H1 (cell line): Measurements from ENCODE around the gene RGS3. TPM values are rescaled to one million over a fixed set of nuclear protein-coding genes. Genes with fewer than 3 reads are reported as not detected.

Source experiments
- CTCF ChIA-PET: fragments of 300-600 bp; sonication (Branson Sonifier 250); formaldehyde crosslinking; loops from one replicate; lab custom pipeline; 2021; ENCODE audit not compliant: partially characterized antibody; lab: Charles Lee
- POLR2A ChIA-PET: fragments of 300-600 bp; sonication (Branson Sonifier 250); formaldehyde crosslinking; loops from one replicate; lab custom pipeline; 2021; ENCODE audit warnings: inconsistent platforms; ENCODE audit not compliant: partially characterized antibody; lab: Charles Lee
- DNase-seq, 2 experiments: peaks; one replicate each; pipeline versions ENCODE4 v3.0.0 to v3.0.0-alpha.2; 2010 to 2022; ENCODE audit warnings: low spot score in 2 of 2, low read depth in 1 of 2, mixed read lengths in 1 of 2
- FAIRE-seq: peaks from 2 replicates; lab custom pipeline; 2011; peaks lifted over from hg19 to GRCh38; lab: Jason Lieb, UNC
- H2AFZ ChIP-seq: 2 replicates; pipeline ENCODE4 v1.8.1; 2012; ENCODE audit warnings: low read length, inconsistent platforms
- H2AK5ac ChIP-seq: 2 replicates; pipeline ENCODE4 v1.6.1; 2013; ENCODE audit warnings: low read depth, low read length
- H2BK120ac ChIP-seq: replicated peaks from 2 replicates; pipeline ENCODE3; 2013; ENCODE audit warnings: low read depth, low read length, inconsistent platforms
- H2BK12ac ChIP-seq: 2 replicates; pipeline ENCODE4 v1.6.1; 2013; ENCODE audit warnings: low read depth, low read length
- H2BK15ac ChIP-seq: 2 replicates; pipeline ENCODE4 v1.6.1; 2013; ENCODE audit warnings: low read length
- H2BK20ac ChIP-seq: 2 replicates; pipeline ENCODE4 v1.6.1; 2013; ENCODE audit warnings: low read length
- H2BK5ac ChIP-seq: 2 replicates; pipeline ENCODE4 v1.6.1; 2013; ENCODE audit warnings: low read depth, low read length
- H3K14ac ChIP-seq: 2 replicates; pipeline ENCODE4 v1.6.1; 2013; ENCODE audit warnings: inconsistent platforms; ENCODE audit not compliant: insufficient read length
- H3K18ac ChIP-seq: 2 replicates; pipeline ENCODE4 v1.6.1; 2013; ENCODE audit warnings: low read length; ENCODE audit errors: extremely low read depth
- H3K23ac ChIP-seq: 2 replicates; pipeline ENCODE4 v1.6.1; 2013; ENCODE audit warnings: inconsistent platforms; ENCODE audit not compliant: insufficient read length
- H3K23me2 ChIP-seq: 2 replicates; pipeline ENCODE4 v1.6.1; 2013; ENCODE audit warnings: low read depth, low read length
- H3K27ac ChIP-seq: 2 replicates; pipeline ENCODE4 v1.6.1; 2011; ENCODE audit warnings: low read depth, low read length, inconsistent platforms
- H3K27me3 ChIP-seq, 4 experiments: replicated peaks in 1 of 4; 1 replicate in 1 of 4; 2 replicates in 3 of 4; pipeline versions ENCODE4 v1.6.1 to v1.8.1; 2011 to 2013; ENCODE audit warnings: low read length in 3 of 4, mild to moderate bottlenecking in 3 of 4, inconsistent platforms in 2 of 4, mixed read lengths in 2 of 4, moderate library complexity in 1 of 4; ENCODE audit not compliant: control insufficient read depth in 3 of 4, insufficient read depth in 3 of 4; ENCODE audit errors: extremely low read depth in 1 of 4
- H3K36me3 ChIP-seq, 4 experiments: 2 replicates each; pipeline versions ENCODE4 v1.6.1 to v1.8.1; 2011 to 2013; ENCODE audit warnings: mild to moderate bottlenecking in 4 of 4, low read length in 3 of 4, moderate library complexity in 2 of 4, control low read depth in 1 of 4, inconsistent platforms in 1 of 4; ENCODE audit not compliant: insufficient read depth in 4 of 4, control insufficient read depth in 2 of 4
- H3K4ac ChIP-seq: replicated peaks from 2 replicates; pipeline ENCODE3; 2013; ENCODE audit warnings: low read length, low read depth, mixed read lengths, inconsistent platforms; ENCODE audit not compliant: insufficient read length
- H3K4me1 ChIP-seq, 4 experiments: replicated peaks in 1 of 4; 1 replicate in 1 of 4; 2 replicates in 3 of 4; pipeline versions ENCODE4 v1.6.1 to v1.8.1; 2011 to 2013; ENCODE audit warnings: low read length in 3 of 4, inconsistent platforms in 2 of 4, mixed read lengths in 1 of 4; ENCODE audit not compliant: insufficient read depth in 4 of 4, control insufficient read depth in 3 of 4
- H3K4me2 ChIP-seq, 2 experiments: 2 replicates each; pipeline versions ENCODE4 v1.6.1 to v1.8.1; 2011 to 2013; ENCODE audit warnings: low read depth in 2 of 2, low read length in 2 of 2, control low read depth in 1 of 2, inconsistent platforms in 1 of 2, mild to moderate bottlenecking in 1 of 2; ENCODE audit not compliant: insufficient read depth in 1 of 2
- H3K4me3 ChIP-seq, 4 experiments: fragments of 200-600, 300-600 bp in 1 of 4; sonication (generic), shearing (Covaris generic), sonication (Bioruptor Twin) in 1 of 4; 2 replicates each; pipeline versions ENCODE4 v1.5.1 to v1.8.1; 2011 to 2016; ENCODE audit warnings: low read length in 4 of 4, low read depth in 3 of 4, control low read depth in 2 of 4, inconsistent platforms in 2 of 4, mild to moderate bottlenecking in 2 of 4, mixed read lengths in 1 of 4, moderate library complexity in 1 of 4; ENCODE audit not compliant: insufficient read depth in 2 of 4; ENCODE audit errors: extremely low read depth in 1 of 4
- H3K56ac ChIP-seq: replicated peaks from 2 replicates; pipeline ENCODE3; 2013; ENCODE audit warnings: low read depth, mild to moderate bottlenecking, mixed read lengths, low read length, inconsistent platforms; ENCODE audit not compliant: insufficient read length
- H3K79me1 ChIP-seq: 2 replicates; pipeline ENCODE4 v1.6.1; 2013; ENCODE audit warnings: low read depth, low read length, control low read depth
- H3K79me2 ChIP-seq, 2 experiments: 2 replicates each; pipeline versions ENCODE4 v1.6.1 to v1.8.1; 2012 to 2013; ENCODE audit warnings: low read length in 2 of 2, mild to moderate bottlenecking in 2 of 2, inconsistent platforms in 1 of 2; ENCODE audit not compliant: insufficient read depth in 2 of 2, control insufficient read depth in 1 of 2
- H3K9ac ChIP-seq, 4 experiments: replicated peaks in 1 of 4; 1 replicate in 1 of 4; 2 replicates in 3 of 4; pipeline versions ENCODE4 v1.6.1 to v1.8.1; 2011 to 2013; ENCODE audit warnings: low read depth in 3 of 4, low read length in 3 of 4, control low read depth in 2 of 4, mild to moderate bottlenecking in 2 of 4, moderate library complexity in 2 of 4, inconsistent platforms in 1 of 4; ENCODE audit errors: extremely low read depth in 1 of 4
- H3K9me3 ChIP-seq, 2 experiments: 2 replicates each; pipeline versions ENCODE4 v1.6.1 to v1.8.1; 2012 to 2013; ENCODE audit warnings: mild to moderate bottlenecking in 2 of 2, moderate library complexity in 2 of 2, control low read depth in 1 of 2, inconsistent platforms in 1 of 2, low read depth in 1 of 2, low read length in 1 of 2, mixed read lengths in 1 of 2; ENCODE audit not compliant: insufficient read depth in 2 of 2
- H4K20me1 ChIP-seq, 2 experiments: replicated peaks in 1 of 2; 2 replicates each; pipeline versions ENCODE3 to v1.8.1; 2011 to 2013; ENCODE audit warnings: inconsistent platforms in 2 of 2, low read length in 2 of 2, mild to moderate bottlenecking in 1 of 2; ENCODE audit not compliant: insufficient read depth in 2 of 2, control insufficient read depth in 1 of 2
- H4K5ac ChIP-seq: 2 replicates; pipeline ENCODE4 v1.6.1; 2013; ENCODE audit warnings: low read length, low read depth, mixed read lengths, inconsistent platforms; ENCODE audit not compliant: insufficient read length
- H4K8ac ChIP-seq: 2 replicates; pipeline ENCODE4 v1.8.0; 2013; ENCODE audit warnings: mild to moderate bottlenecking, moderate library complexity, low read length, inconsistent platforms; ENCODE audit not compliant: insufficient read depth; ENCODE audit errors: extremely low read depth
- H4K91ac ChIP-seq: replicated peaks from 2 replicates; pipeline ENCODE3; 2013; ENCODE audit warnings: low read length, mixed read lengths, inconsistent platforms; ENCODE audit not compliant: insufficient read length
- HDAC2 ChIP-seq, 2 experiments: fragments of 300-600 bp in 1 of 2; sonication (generic) in 1 of 2; IDR thresholded peaks; 2 replicates each; pipeline ENCODE4 v1.6.1; 2011 to 2012; ENCODE audit warnings: low read depth in 2 of 2, low read length in 2 of 2, mild to moderate bottlenecking in 2 of 2, moderate library complexity in 2 of 2, borderline replicate concordance in 1 of 2, inconsistent platforms in 1 of 2
- KDM1A ChIP-seq: fragments of 200-600, 300-600 bp; sonication (generic); IDR thresholded peaks from 2 replicates; pipeline ENCODE4 v1.7.1; 2016; ENCODE audit warnings: mild to moderate bottlenecking, low read length, borderline replicate concordance
- NRF1 ChIP-seq: IDR thresholded peaks from 2 replicates; pipeline ENCODE4 v1.6.1; 2011; ENCODE audit warnings: mild to moderate bottlenecking, low read depth, low read length, improper control_type of control experiment
- POU5F1 ChIP-seq: IDR thresholded peaks from 2 replicates; pipeline ENCODE4 v1.6.1; 2011; ENCODE audit warnings: low read depth, mild to moderate bottlenecking, low read length, moderate library complexity
- RXRA ChIP-seq: IDR thresholded peaks from 2 replicates; pipeline ENCODE4 v1.6.1; 2011; ENCODE audit warnings: low read depth, mild to moderate bottlenecking, low read length, moderate library complexity; ENCODE audit not compliant: insufficient read depth
- WGBS, 2 experiments: shearing (Covaris generic) in 1 of 2; methylation state at CpG; one replicate each; pipeline versions ENCODE4 v1.1.6 to v1.1.7; 2013 to 2015; ENCODE audit warnings: low lambda C conversion rate in 2 of 2, mixed read lengths in 2 of 2, inconsistent platforms in 1 of 2, low coverage in 1 of 2, missing lambda C conversion rate in 1 of 2; ENCODE audit not compliant: insufficient replicate concordance in 2 of 2, insufficient coverage in 1 of 2, insufficient read length in 1 of 2; ENCODE audit errors: extremely low coverage in 1 of 2, missing lambda C conversion rate in 1 of 2; 5-methylcytosine and 5-hydroxymethylcytosine counted together
- polyA plus RNA-seq, 7 experiments: library from polyadenylated mRNA; depleted of rRNA in 3 of 7; stranded (reverse) in 5 of 7; unstranded in 2 of 7; fragments of >200 nt in 5 of 7; fragments of 200-250 nt in 2 of 7; gene quantifications; 1 replicate in 5 of 7; 2 replicates in 1 of 7; 4 replicates in 1 of 7; pipeline versions ENCODE4 v1.2.1 to v1.2.3, GENCODE V29; 2011 to 2013; ENCODE audit warnings: missing spikeins in 2 of 7, mixed read lengths in 2 of 7
- total RNA-seq: library from RNA; stranded (reverse); fragmentation: NEBNext Ultra II Directional; extraction: Animal tissue kit (Norgen Biotek cat#: 25700); gene quantifications from 2 replicates; pipeline ENCODE4 v1.2.1, GENCODE V29; 2021

Gene RGS3
- total and polyA plus RNA-seq, 2 of the 8 experiments (the other 6 are each of a cell fraction or from before 2014, with no cell fraction given): 12.6 to 18.2 TPM

DNA sequence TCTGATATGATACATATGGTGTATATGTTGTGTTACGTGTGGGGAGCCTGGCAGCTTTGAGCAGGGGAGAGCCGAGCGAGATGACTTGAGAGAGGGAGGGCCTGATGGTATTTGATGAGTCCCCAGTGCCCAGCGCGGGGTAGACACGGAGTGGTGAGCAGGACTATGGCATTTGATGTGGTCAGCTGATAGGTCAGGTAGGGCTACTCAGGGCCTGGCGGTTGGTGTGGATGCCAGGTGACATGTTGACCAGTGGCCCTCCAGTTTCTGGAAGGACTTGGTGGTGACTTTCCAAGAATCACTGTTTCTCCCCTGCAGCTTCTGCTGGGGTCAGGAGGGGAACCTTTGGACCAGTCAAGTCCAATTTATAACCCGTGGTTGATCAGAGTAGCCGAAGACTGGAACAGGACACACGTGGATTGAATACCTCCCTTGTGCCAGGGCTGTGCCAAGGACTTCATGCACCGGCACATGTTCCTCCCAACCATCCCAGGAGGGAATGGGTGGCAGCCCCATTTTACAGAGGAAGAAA, 148.8 kb downstream of the RGS3 start:
- Histone ChIP-seq H2BK12ac (peak overlapping the region; percentile 27; the same call in 1 of the 2 replicates), H3K36me3 (no peaks in the 10 kb centered on the region), H3K4me1 (peaks cover 10 to 20% (median 13%) of the 10 kb centered on the region in 4 experiments), H3K56ac (no peak overlapping the region), H2AK5ac (0 out of 2 replicates have a peak overlapping the region, but pooled peaks have one; percentile 57), H3K4me3 (no peak overlapping the region), H3K23ac (no peak overlapping the region), H4K20me1 (peaks cover 0 to 3% of the 10 kb centered on the region in 2 experiments), H4K8ac (0 out of 2 replicates have a peak overlapping the region, but pooled peaks have one; percentile 9), H4K91ac (peak overlapping the region; percentile 61), H3K4ac (no peak overlapping the region), H3K9me3 (no peaks in the 10 kb centered on the region), H3K27ac (no peak overlapping the region), H2BK20ac (no peak overlapping the region), H2BK120ac (no peak overlapping the region), H4K5ac (no peak overlapping the region), H3K79me1 (no peaks in the 10 kb centered on the region), H2BK15ac (0 out of 2 replicates have a peak overlapping the region, but pooled peaks have one; percentile 46), H3K79me2 (no peaks in the 10 kb centered on the region), H3K4me2 (no peak overlapping the region), H2AFZ (no peak overlapping the region), H3K18ac (no peak overlapping the region), H3K14ac (no peak overlapping the region), H2BK5ac (no peak overlapping the region), H3K9ac (no peak overlapping the region; a peak in 1 of 7 replicates), H3K27me3 (no peaks in the 10 kb centered on the region), H3K23me2 (peaks cover 9% of the 10 kb centered on the region)
- CTCF ChIA-PET: interaction anchor here (0.9 to 7.3 kb wide), 8 partner anchors 10 to 44 kb away, joined by 3 to 71 read pairs (median 6); no protein-coding TSS in a partner anchor
- POLR2A ChIA-PET: interaction anchor here (1.4 to 4.6 kb wide), 3 partner anchors 9 to 43 kb away, joined by 4 to 40 read pairs (median 9); no protein-coding TSS in a partner anchor
- DNase-seq (no peak), FAIRE-seq (no peak)
- WGBS, 2 experiments: 79% methylated on average over 11 of the region's 11 CpGs; no CpG with 5 or more reads in 1 of the 2 experiments
- TF ChIP-seq POU5F1: no peak
- no peak for TF ChIP-seq RXRA
- no peak for TF ChIP-seq KDM1A
- TF ChIP-seq NRF1: no peak
- TF ChIP-seq HDAC2 (IDR thresholded peaks at IDR 0.05; ENCODE audit: borderline replicate concordance in 1 of 2, low read depth in 2 of 2, low read length in 2 of 2): no peak
